ENCODE measurements around the gene GOLGA6L4.
"Not testable (repeated sequence)": the region's sequence is repeated elsewhere in the genome, so short reads cannot be mapped to it uniquely, and the experiment has no call there.

DNA sequence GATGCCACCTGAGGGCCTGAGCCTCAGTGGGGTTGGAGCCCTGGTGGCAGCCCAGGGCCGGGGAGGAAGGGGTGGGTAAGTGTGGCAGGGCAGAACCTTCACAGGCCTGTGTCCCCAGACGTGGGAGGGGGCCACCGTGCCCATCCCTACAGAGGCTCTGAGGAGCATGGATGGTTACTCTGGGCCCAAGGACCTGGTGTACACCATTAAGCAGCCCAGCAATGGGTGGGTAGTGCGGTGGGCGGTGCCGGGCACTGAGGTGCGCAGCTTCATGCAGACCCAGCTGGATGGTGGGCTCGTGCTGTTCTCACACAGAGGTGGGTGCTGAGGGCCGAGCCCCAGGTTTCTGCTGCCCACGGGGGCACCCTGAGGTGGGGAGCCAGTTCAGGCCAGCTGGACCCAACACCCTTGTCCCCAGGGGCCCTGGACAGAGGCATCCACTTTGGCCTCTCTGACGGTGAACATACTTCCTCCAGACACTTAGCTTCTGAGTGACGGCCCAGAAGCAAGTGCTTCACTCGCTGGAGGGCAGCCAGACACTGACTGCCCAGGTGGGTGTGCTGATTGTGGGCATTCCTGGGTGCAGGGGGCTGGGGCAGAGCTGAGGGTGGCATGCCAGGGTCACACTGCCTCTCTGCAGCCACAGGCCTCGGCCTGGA, 38.9 kb upstream of the GOLGA6L4 start:
- not testable (repeated sequence) for TF ChIP-seq CTCF (IDR thresholded peaks at IDR 0.05; ENCODE audit: insufficient read depth, low read length, poor library complexity, severe bottlenecking); EZH2phosphoT487 (conservative IDR thresholded peaks at IDR 0.05; ENCODE audit: low read length)

Data from SU-DHL-6 (cell line).